Heart right ventricle (tissue), 16 donors: ENCODE results near the gene FOXC2. TPM values are rescaled to one million over a fixed set of nuclear protein-coding genes. Genes with fewer than 3 reads are reported as not detected.

ENCODE experiments used
- ATAC-seq, 8 donors: fragments of 200-7000 bp; cut with Tn5 transposase; one replicate each; pipeline ENCODE4 v1.9.1; 2020; ENCODE audit warnings: mild to moderate bottlenecking in 8 of 8, moderate library complexity in 8 of 8, moderate number of reproducible peaks in 1 of 8
- DNase-seq, 2 donors: peaks; one replicate each; pipeline ENCODE4 v3.0.0-alpha.2; 2020
- H3K27ac ChIP-seq, 10 donors: fragments of 200-600 bp; sonication (generic) in 2 of 10; one replicate each; pipeline versions ENCODE4 v1.5.0 to v1.8.0; 2020 to 2022; ENCODE audit warnings: mild to moderate bottlenecking in 3 of 10
- H3K27me3 ChIP-seq, 7 donors: fragments of 200-600 bp; one replicate each; pipeline ENCODE4 v1.8.0; 2021 to 2022; ENCODE audit warnings: mild to moderate bottlenecking in 2 of 7
- H3K36me3 ChIP-seq, 9 donors: fragments of 200-600 bp; sonication (generic) in 1 of 9; one replicate each; pipeline versions ENCODE4 v1.5.0 to v1.8.0; 2020 to 2022; ENCODE audit warnings: mild to moderate bottlenecking in 2 of 9
- H3K4me1 ChIP-seq, 9 donors: fragments of 200-600 bp; sonication (generic) in 1 of 9; one replicate each; pipeline versions ENCODE4 v1.5.0 to v1.8.0; 2020 to 2022; ENCODE audit warnings: mild to moderate bottlenecking in 4 of 9
- H3K4me3 ChIP-seq, 10 donors: fragments of 200-600 bp; sonication (generic) in 2 of 10; one replicate each; pipeline versions ENCODE4 v1.5.0 to v1.8.0; 2020 to 2022; ENCODE audit warnings: mild to moderate bottlenecking in 7 of 10, moderate library complexity in 2 of 10
- H3K9me3 ChIP-seq, 11 donors: fragments of 200-600 bp in 10 of 11; sonication (generic) in 2 of 11; one replicate each; pipeline versions ENCODE4 v1.5.0 to v1.8.0; 2013 to 2022; ENCODE audit warnings: mild to moderate bottlenecking in 2 of 11, control low read depth in 1 of 11, moderate library complexity in 1 of 11
- WGBS, 2 donors: extraction: QIAGEN DNeasy Blood & Tissue Kit; methylation state at CpG; one replicate each; pipeline ENCODE4 v1.1.7; 2013; ENCODE audit warnings: inconsistent platforms in 1 of 2; 5-methylcytosine and 5-hydroxymethylcytosine counted together
- intact Hi-C, 10 donors: fragments of 100-400 bp; cut with DNase I; formaldehyde crosslinking; loops; one replicate each; pipeline versions ENCODE4 v1.11.1 to v1.14.2; 2022
- polyA plus RNA-seq, 2 donors: library from polyadenylated mRNA; stranded (reverse); fragments of 200-250 nt; gene quantifications; one replicate each; pipeline ENCODE4 v1.2.3, GENCODE V29; 2013
- total RNA-seq, 10 donors: library from RNA; stranded (reverse); fragmentation: NEBNext Ultra II Directional in 3 of 10; extraction: Animal tissue kit (Norgen Biotek cat#: 25700) in 3 of 10; gene quantifications; one replicate each; pipeline versions ENCODE4 v1.2.1 to v1.2.4, GENCODE V29; 2021 to 2023
- TF ChIP-seq, protein P1 (sequence below), 9 donors: fragments of 200-600 bp; sonication (generic) in 2 of 9; IDR thresholded peaks; one replicate each; pipeline versions ENCODE4 v1.5.0 to v1.8.0; 2021 to 2022; ENCODE audit warnings: antibody characterized with exemption in 9 of 9, mild to moderate bottlenecking in 5 of 9, moderate library complexity in 1 of 9
- donor health status: Arrhythmogenic right ventricular cardiomyopathy.
- donor health status: ischemic (EF 13 %, LVEDD 7.1; RV severe dilation, severe dysfunction).
- donor health status: healthy with polysubstance abuse.
- donor health status: DM: no; HTN: yes; CAD: no.
- donor health status: DM: no; HTN: no; CAD: no.
- donor health status: ischemic (EF 25% LVEDD 6.9; RV normal size, moderate dysfunction).
- donor health status: ischemic (EF 25% LVEDD 5.7; RV mildly dilated, moderate dysfunction).
- donor health status: healthy.
- donor health status: DM: yes; HTN: yes; CAD: no.
- donor health status: Ischemic cardiomyopathy.
- donor health status: ischemic (EF 35%, LVEDD 5.7; RV mildly dilated, moderate dysfunction).
- donor health status: nonischemic (EF 11% LVEDD 7.7; RV severe dilation, severe dysfunction).
- donor health status: DM: yes; HTN: yes; CAD: no.
- donor health status: PGD.
- donor health status: ischemic (EF 29% LVEDD 5.4; RV normal size, mild dysfunction).
- donor health status: nonischemic (EF 23%, LVEDD 6.1; RV moderate dilation, normal function).

The FOXC2 gene
- total and polyA plus RNA-seq, 12 donors: 0.66 to 2.2 (median 1.6) TPM

DNA sequence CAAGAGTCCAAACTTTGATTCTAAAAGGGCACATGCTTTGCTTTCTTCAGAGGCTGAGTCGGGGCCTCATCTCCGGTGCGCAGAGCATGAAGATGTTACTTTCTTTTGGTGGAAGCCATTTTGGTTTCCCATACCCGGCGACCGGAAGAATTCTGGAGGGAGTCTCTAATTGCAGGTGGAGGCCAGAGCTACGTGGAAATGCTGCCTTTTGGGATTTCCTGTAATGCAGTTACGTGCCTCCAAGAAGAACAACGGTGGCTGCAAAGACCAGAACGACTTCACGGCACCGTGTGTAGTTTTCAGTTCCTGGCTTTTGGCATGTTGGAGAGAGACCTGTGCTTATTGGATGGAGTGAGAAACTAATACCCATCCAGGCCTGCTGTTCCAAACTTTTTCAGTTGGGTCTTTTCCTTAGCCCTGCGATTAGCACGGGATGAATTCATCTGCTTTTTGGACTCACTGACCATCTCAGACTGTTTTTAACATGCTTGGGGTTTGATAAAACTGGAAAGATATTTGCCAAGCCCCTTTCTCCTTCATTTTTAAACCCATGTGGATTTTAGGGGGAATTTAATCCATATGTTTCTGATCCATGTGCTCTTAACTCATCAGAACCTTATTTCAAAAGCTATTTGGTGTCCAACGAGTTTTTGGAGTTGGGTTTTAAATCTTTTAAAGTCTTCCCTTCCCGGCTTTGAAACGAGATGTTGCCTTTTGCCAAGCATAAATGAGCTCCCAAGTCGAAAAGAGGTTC lies 30.7 kb downstream of the FOXC2 start:
- Histone ChIP-seq H3K4me1 (no peaks in the 10 kb centered on the region), H3K9me3 (no peaks in the 10 kb centered on the region), H3K36me3 (no peaks in the 10 kb centered on the region), H3K27ac (no peak overlapping the region), H3K4me3 (no peak overlapping the region), H3K27me3 (peaks cover 0 to 52% (median 41%) of the 10 kb centered on the region in 7 donors)
- WGBS, 2 donors: 75 to 78% methylated on average over 18 of the region's 18 CpGs
- TF ChIP-seq, protein P1, sequence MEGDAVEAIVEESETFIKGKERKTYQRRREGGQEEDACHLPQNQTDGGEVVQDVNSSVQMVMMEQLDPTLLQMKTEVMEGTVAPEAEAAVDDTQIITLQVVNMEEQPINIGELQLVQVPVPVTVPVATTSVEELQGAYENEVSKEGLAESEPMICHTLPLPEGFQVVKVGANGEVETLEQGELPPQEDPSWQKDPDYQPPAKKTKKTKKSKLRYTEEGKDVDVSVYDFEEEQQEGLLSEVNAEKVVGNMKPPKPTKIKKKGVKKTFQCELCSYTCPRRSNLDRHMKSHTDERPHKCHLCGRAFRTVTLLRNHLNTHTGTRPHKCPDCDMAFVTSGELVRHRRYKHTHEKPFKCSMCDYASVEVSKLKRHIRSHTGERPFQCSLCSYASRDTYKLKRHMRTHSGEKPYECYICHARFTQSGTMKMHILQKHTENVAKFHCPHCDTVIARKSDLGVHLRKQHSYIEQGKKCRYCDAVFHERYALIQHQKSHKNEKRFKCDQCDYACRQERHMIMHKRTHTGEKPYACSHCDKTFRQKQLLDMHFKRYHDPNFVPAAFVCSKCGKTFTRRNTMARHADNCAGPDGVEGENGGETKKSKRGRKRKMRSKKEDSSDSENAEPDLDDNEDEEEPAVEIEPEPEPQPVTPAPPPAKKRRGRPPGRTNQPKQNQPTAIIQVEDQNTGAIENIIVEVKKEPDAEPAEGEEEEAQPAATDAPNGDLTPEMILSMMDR (IDR thresholded peaks at IDR 0.05): no peak
- intact Hi-C loops: no loop called here
- DNase-seq: no peak
- no peak for ATAC-seq

GRCh38 chr16:86597880-86598606 lies 31.4 kb downstream of the FOXC2 start:
- H3K36me3 ChIP-seq: no peaks in the 10 kb centered on the region
- ATAC-seq: no peak
- 70 to 77% methylated on average over 7 of the region's 7 CpGs for WGBS, 2 donors
- H3K4me1 ChIP-seq: no peaks in the 10 kb centered on the region
- no peak for DNase-seq
- intact Hi-C loops: no loop called here
- TF ChIP-seq, protein P1 (IDR thresholded peaks at IDR 0.05): no peak
- H3K4me3 ChIP-seq: no peak overlapping the region
- peaks cover 0 to 49% (median 33%) of the 10 kb centered on the region in 7 donors for H3K27me3 ChIP-seq
- no peaks in the 10 kb centered on the region for H3K9me3 ChIP-seq
- H3K27ac ChIP-seq: no peak overlapping the region

- Histone ChIP-seq H3K4me3 (no peak overlapping the region), H3K27me3 (peaks cover 0 to 40% (median 25%) of the 10 kb centered on the region in 7 donors), H3K4me1 (no peaks in the 10 kb centered on the region), H3K36me3 (no peaks in the 10 kb centered on the region), H3K9me3 (no peaks in the 10 kb centered on the region), H3K27ac (no peak overlapping the region)
- ATAC-seq (no peak), DNase-seq (no peak)
- intact Hi-C loops: no loop called here
- TF ChIP-seq, protein P1 (IDR thresholded peaks at IDR 0.05): no peak
- 64 to 77% methylated on average over 22 of the region's 22 CpGs for WGBS, 2 donors
These were observed 32.3 kb downstream of the FOXC2 start for GRCh38 chr16:86598607-86599565.

DNA sequence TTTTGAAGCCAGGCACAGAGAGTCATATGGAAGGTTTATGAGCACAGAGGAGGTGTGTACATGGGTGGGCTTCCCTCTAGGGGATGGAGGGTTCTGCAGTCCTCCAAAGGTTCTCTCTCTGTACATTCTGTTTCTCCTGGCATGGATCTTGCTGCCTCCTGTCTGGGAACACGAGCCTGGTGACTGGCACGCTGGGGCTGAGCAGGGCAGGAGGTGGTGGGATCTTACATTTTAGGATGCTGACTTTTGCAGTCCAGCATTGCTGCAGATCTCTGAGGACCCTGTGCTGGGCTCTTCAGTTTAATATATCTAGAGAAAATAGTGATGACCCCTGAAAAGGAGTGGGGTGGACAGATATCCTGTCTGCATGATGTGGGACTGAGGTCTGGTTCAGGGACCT lies 34.7 kb downstream of the FOXC2 start:
- TF ChIP-seq, protein P1 (IDR thresholded peaks at IDR 0.05): no peak
- 81 to 90% methylated on average over 2 of the region's 2 CpGs for WGBS, 2 donors
- intact Hi-C loops: no loop called here
- Histone ChIP-seq H3K9me3 (no peaks in the 10 kb centered on the region), H3K27me3 (peaks cover 0 to 46% (median 8%) of the 10 kb centered on the region in 7 donors), H3K4me1 (no peaks in the 10 kb centered on the region), H3K36me3 (no peaks in the 10 kb centered on the region), H3K27ac (no peak overlapping the region), H3K4me3 (no peak overlapping the region)
- no peak for DNase-seq
- no peak for ATAC-seq
